ENCODE measurements around the gene POU6F2.

GRCh38 chr7:39421251-39421650, 443.5 kb downstream of the POU6F2 start:
- TF ChIP-seq CTCF (IDR thresholded peaks at IDR 0.05; ENCODE audit: low read depth, low read length, poor library complexity, severe bottlenecking) (no peak), EZH2phosphoT487 (IDR thresholded peaks at IDR 0.05; ENCODE audit: borderline replicate concordance, low read length) (no peak)

Data from DOHH2 (cell line).